Subcutaneous adipose tissue (tissue), 4 donors: ENCODE data around the gene SYNDIG1. TPM values are rescaled to one million over a fixed set of nuclear protein-coding genes. Genes with fewer than 3 reads are reported as not detected.

Experiments
- CTCF ChIP-seq: fragments of 450-650 bp; IDR thresholded peaks from one replicate; pipeline ENCODE4 v1.5.1; 2016; ENCODE audit warnings: low read depth, mild to moderate bottlenecking, control low read depth, antibody characterized with exemption, moderate library complexity
- total RNA-seq, 4 donors: library from RNA; depleted of rRNA; stranded (reverse); fragments of >200 nt; gene quantifications; one replicate each; pipeline ENCODE4 v1.1.0, GENCODE V29; 2016

The SYNDIG1 gene
- total RNA-seq, 4 donors from 2014 or later = 0.17 to 1.5 TPM; not detected in 2

GRCh38 chr20:24708411-24709295 is 239.2 kb downstream of the SYNDIG1 start:
- no peak for TF ChIP-seq CTCF
